Neural cell (in vitro differentiated cells): Measurements from ENCODE around the gene LRRFIP2.

Source experiments
- CTCF ChIP-seq: fragments of 450-650 bp; IDR thresholded peaks from 2 replicates; pipeline ENCODE4 v1.5.1; 2014; ENCODE audit warnings: antibody characterized with exemption, mild to moderate bottlenecking, moderate library complexity; ENCODE audit not compliant: poor library complexity, severe bottlenecking
- EP300 ChIP-seq: fragments of 450-650 bp; conservative IDR thresholded peaks from 2 replicates; pipeline ENCODE4 v1.6.1; 2014; ENCODE audit warnings: antibody characterized with exemption, mild to moderate bottlenecking, moderate library complexity; ENCODE audit not compliant: poor library complexity, severe bottlenecking
- MXI1 ChIP-seq: fragments of 450-650 bp; conservative IDR thresholded peaks from 2 replicates; pipeline ENCODE4 v1.6.1; 2014; ENCODE audit warnings: antibody characterized with exemption, mild to moderate bottlenecking; ENCODE audit not compliant: poor library complexity, severe bottlenecking
- POLR2AphosphoS5 ChIP-seq: IDR thresholded peaks from 2 replicates; pipeline ENCODE4 v1.6.1; 2012
- TAF1 ChIP-seq: IDR thresholded peaks from 2 replicates; pipeline ENCODE4 v1.6.1; 2012; ENCODE audit warnings: low read depth
- TF ChIP-seq, protein P1 (sequence below): IDR thresholded peaks from 2 replicates; pipeline ENCODE4 v1.6.1; 2012; ENCODE audit warnings: borderline replicate concordance

DNA sequence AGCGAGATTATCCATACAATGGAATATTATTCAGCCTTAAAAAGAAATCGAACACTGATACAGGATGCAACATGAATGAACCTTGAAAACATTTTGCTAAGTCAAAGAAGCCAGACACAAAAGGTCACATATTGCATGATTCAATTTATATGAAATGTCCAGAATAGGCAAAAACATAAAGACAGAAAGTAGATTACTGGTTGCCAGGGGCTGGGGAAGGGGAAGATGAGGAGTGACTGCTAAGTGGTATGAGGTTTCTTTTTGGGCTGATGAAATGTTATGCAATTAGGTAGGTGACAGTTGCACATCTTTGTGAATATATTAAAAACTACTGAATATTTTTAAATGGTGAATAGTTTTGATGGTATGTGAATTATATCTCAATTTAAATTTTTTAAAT lies 38.3 kb downstream of the LRRFIP2 start:
- no peak for TF ChIP-seq MXI1
- no peak for TF ChIP-seq TAF1
- TF ChIP-seq EP300: no peak
- TF ChIP-seq POLR2AphosphoS5: no peak
- TF ChIP-seq, protein P1, sequence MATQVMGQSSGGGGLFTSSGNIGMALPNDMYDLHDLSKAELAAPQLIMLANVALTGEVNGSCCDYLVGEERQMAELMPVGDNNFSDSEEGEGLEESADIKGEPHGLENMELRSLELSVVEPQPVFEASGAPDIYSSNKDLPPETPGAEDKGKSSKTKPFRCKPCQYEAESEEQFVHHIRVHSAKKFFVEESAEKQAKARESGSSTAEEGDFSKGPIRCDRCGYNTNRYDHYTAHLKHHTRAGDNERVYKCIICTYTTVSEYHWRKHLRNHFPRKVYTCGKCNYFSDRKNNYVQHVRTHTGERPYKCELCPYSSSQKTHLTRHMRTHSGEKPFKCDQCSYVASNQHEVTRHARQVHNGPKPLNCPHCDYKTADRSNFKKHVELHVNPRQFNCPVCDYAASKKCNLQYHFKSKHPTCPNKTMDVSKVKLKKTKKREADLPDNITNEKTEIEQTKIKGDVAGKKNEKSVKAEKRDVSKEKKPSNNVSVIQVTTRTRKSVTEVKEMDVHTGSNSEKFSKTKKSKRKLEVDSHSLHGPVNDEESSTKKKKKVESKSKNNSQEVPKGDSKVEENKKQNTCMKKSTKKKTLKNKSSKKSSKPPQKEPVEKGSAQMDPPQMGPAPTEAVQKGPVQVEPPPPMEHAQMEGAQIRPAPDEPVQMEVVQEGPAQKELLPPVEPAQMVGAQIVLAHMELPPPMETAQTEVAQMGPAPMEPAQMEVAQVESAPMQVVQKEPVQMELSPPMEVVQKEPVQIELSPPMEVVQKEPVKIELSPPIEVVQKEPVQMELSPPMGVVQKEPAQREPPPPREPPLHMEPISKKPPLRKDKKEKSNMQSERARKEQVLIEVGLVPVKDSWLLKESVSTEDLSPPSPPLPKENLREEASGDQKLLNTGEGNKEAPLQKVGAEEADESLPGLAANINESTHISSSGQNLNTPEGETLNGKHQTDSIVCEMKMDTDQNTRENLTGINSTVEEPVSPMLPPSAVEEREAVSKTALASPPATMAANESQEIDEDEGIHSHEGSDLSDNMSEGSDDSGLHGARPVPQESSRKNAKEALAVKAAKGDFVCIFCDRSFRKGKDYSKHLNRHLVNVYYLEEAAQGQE: no peak
- no peak for TF ChIP-seq CTCF
